Measurements from ENCODE around the gene FGF5.
"Not testable (repeated sequence)": the region's sequence is repeated elsewhere in the genome, so short reads cannot be mapped to it uniquely, and the experiment has no call there.

The FGF5 gene

GRCh38 chr4:80232707-80233370 is 33.6 kb upstream of the FGF5 start:
- no peaks in the 10 kb centered on the region for H3K36me3 ChIP-seq (ENCODE audit: control insufficient read depth in 2 of 2, insufficient read depth in 2 of 2, low read length in 2 of 2)
- no peak overlapping the region for H3K27ac ChIP-seq (ENCODE audit: low read depth in 2 of 2, low read length in 2 of 2)
- peaks cover 0 to 2% of the 10 kb centered on the region in 2 donors for H3K27me3 ChIP-seq (ENCODE audit: control insufficient read depth in 2 of 2, insufficient read depth in 2 of 2, low read length in 2 of 2)
- no peaks in the 10 kb centered on the region for H3K4me1 ChIP-seq (ENCODE audit: control insufficient read depth in 2 of 2, insufficient read depth in 2 of 2, low read length in 2 of 2)
- no peaks in the 10 kb centered on the region for H3K9me3 ChIP-seq (ENCODE audit: control insufficient read depth in 2 of 2, low read length in 2 of 2)
- no peak overlapping the region for H3K4me3 ChIP-seq (ENCODE audit: low read length in 2 of 2)
- H3K9ac ChIP-seq (ENCODE audit: low read depth in 1 of 2, low read length in 2 of 2), result no peak overlapping the region

DNA sequence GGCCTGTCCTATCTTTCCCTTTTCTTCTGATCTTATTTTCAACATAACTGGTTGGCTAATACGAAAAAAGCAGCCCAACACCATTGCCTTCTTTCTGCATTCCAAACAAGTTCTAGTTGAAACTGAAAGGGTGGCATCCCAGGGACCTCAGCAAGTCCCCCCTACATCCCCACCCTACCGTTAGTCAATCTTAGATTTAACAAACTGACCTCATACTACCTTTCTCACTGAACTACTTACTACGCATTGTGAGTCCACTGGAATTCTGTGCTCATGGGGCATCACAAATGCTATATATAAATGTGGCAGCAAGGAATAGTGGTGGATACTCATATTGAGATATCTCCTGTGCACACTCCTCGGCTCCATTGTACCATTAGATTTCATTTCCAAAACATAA is 33.1 kb upstream of the FGF5 start:
- Histone ChIP-seq H3K36me3 (ENCODE audit: control insufficient read depth in 2 of 2, insufficient read depth in 2 of 2, low read length in 2 of 2) (no peaks in the 10 kb centered on the region), H3K27me3 (ENCODE audit: control insufficient read depth in 2 of 2, insufficient read depth in 2 of 2, low read length in 2 of 2) (peaks cover 0 to 2% of the 10 kb centered on the region in 2 donors), H3K9ac (ENCODE audit: low read depth in 1 of 2, low read length in 2 of 2) (no peak overlapping the region), H3K4me1 (ENCODE audit: control insufficient read depth in 2 of 2, insufficient read depth in 2 of 2, low read length in 2 of 2) (no peaks in the 10 kb centered on the region), H3K4me3 (ENCODE audit: low read length in 2 of 2) (no peak overlapping the region), H3K27ac (ENCODE audit: low read depth in 2 of 2, low read length in 2 of 2) (no peak overlapping the region), H3K9me3 (ENCODE audit: control insufficient read depth in 2 of 2, low read length in 2 of 2) (no peaks in the 10 kb centered on the region)

DNA sequence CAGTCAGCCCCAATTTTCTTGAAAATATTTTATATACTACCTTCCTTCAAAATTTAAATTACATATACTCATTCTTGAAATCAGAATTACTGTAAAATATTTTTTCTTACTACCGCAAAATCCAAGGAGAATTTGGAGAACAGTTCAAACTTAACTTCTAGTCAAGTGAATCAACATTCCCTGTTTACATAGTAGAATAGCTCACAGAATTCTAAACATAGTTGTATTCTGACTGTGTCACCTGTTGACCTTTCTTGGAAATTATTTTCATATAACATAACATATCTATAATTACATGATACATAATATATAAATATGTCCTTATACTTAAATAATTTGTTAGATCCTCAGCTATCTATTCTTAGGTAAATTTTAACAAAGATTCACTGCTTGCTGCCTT is 31.0 kb upstream of the FGF5 start:
- Histone ChIP-seq H3K36me3 (ENCODE audit: control insufficient read depth in 2 of 2, insufficient read depth in 2 of 2, low read length in 2 of 2) (no peaks in the 10 kb centered on the region), H3K9ac (ENCODE audit: low read depth in 1 of 2, low read length in 2 of 2) (no peak overlapping the region), H3K4me3 (ENCODE audit: low read length in 2 of 2) (no peak overlapping the region), H3K27ac (ENCODE audit: low read depth in 2 of 2, low read length in 2 of 2) (no peak overlapping the region), H3K27me3 (ENCODE audit: control insufficient read depth in 2 of 2, insufficient read depth in 2 of 2, low read length in 2 of 2) (no peaks in the 10 kb centered on the region), H3K9me3 (ENCODE audit: control insufficient read depth in 2 of 2, low read length in 2 of 2) (no peaks in the 10 kb centered on the region), H3K4me1 (ENCODE audit: control insufficient read depth in 2 of 2, insufficient read depth in 2 of 2, low read length in 2 of 2) (no peaks in the 10 kb centered on the region)

DNA sequence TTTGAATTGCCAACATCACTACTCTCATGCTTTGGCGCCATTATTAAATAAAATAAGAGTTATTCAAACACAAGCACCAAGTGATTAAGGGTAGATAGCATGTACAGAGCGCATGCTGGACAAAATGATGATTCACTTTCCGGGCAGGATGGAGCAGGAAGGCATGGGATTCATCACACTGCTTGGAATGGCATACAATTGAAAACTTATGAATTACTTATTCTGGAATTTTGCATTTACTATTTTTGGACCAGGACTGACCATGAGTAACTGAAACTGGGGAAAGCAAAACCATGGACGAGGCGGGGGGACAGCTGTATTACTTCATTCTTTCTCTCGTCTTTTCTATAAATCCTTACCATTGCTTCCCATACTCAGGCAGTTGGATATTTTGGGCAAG is 28.5 kb upstream of the FGF5 start:
- Histone ChIP-seq H3K4me1 (ENCODE audit: control insufficient read depth in 2 of 2, insufficient read depth in 2 of 2, low read length in 2 of 2) (no peaks in the 10 kb centered on the region), H3K27me3 (ENCODE audit: control insufficient read depth in 2 of 2, insufficient read depth in 2 of 2, low read length in 2 of 2) (no peaks in the 10 kb centered on the region), H3K4me3 (ENCODE audit: low read length in 2 of 2) (no peak overlapping the region), H3K9me3 (ENCODE audit: control insufficient read depth in 2 of 2, low read length in 2 of 2) (no peaks in the 10 kb centered on the region), H3K27ac (ENCODE audit: low read depth in 2 of 2, low read length in 2 of 2) (no peak overlapping the region), H3K36me3 (ENCODE audit: control insufficient read depth in 2 of 2, insufficient read depth in 2 of 2, low read length in 2 of 2) (no peaks in the 10 kb centered on the region), H3K9ac (ENCODE audit: low read depth in 1 of 2, low read length in 2 of 2) (no peak overlapping the region)

DNA sequence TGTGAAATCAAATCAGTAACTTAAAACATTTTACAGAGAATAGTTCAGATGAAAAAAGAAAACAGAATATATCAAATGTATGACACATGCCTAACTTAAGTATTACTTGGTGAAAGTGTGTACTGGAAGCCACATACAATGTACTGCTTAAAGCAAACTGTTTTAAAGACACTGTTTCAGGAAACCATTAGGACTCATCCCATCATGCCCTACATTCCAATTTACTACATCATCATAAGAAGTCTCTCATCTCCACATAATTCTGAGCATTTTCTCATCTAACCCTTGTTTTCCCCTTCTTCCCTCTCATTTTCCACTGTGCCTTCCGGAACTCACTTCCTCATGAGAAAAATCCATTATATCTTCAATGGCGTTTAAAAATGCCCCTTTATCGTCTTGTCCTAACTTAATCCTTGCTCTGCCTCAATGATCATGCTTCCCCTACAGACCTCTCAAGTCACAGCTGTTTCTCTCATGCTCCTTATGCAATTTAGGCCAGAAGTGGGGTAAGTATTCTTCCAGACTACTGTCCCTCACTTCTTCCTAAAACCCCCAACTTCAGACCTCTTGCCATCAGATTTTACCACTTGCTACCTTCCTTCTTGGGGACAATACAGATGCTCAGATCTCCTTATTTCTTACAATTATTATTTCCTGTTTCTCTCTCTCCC is 26.8 kb upstream of the FGF5 start:
- Histone ChIP-seq H3K4me3 (ENCODE audit: low read length in 2 of 2) (no peak overlapping the region), H3K27me3 (ENCODE audit: control insufficient read depth in 2 of 2, insufficient read depth in 2 of 2, low read length in 2 of 2) (no peaks in the 10 kb centered on the region), H3K9ac (ENCODE audit: low read depth in 1 of 2, low read length in 2 of 2) (no peak overlapping the region), H3K4me1 (ENCODE audit: control insufficient read depth in 2 of 2, insufficient read depth in 2 of 2, low read length in 2 of 2) (no peaks in the 10 kb centered on the region), H3K9me3 (ENCODE audit: control insufficient read depth in 2 of 2, low read length in 2 of 2) (no peaks in the 10 kb centered on the region), H3K36me3 (ENCODE audit: control insufficient read depth in 2 of 2, insufficient read depth in 2 of 2, low read length in 2 of 2) (no peaks in the 10 kb centered on the region), H3K27ac (ENCODE audit: low read depth in 2 of 2, low read length in 2 of 2) (no peak overlapping the region)

GRCh38 chr4:80240976-80241375 is 25.5 kb upstream of the FGF5 start:
- Histone ChIP-seq H3K4me1 (ENCODE audit: control insufficient read depth in 2 of 2, insufficient read depth in 2 of 2, low read length in 2 of 2) (no peaks in the 10 kb centered on the region), H3K9ac (ENCODE audit: low read depth in 1 of 2, low read length in 2 of 2) (no peak overlapping the region), H3K27me3 (ENCODE audit: control insufficient read depth in 2 of 2, insufficient read depth in 2 of 2, low read length in 2 of 2) (no peaks in the 10 kb centered on the region), H3K9me3 (ENCODE audit: control insufficient read depth in 2 of 2, low read length in 2 of 2) (no peaks in the 10 kb centered on the region), H3K4me3 (ENCODE audit: low read length in 2 of 2) (no peak overlapping the region), H3K27ac (ENCODE audit: low read depth in 2 of 2, low read length in 2 of 2) (no peak overlapping the region), H3K36me3 (ENCODE audit: control insufficient read depth in 2 of 2, insufficient read depth in 2 of 2, low read length in 2 of 2) (no peaks in the 10 kb centered on the region)

DNA sequence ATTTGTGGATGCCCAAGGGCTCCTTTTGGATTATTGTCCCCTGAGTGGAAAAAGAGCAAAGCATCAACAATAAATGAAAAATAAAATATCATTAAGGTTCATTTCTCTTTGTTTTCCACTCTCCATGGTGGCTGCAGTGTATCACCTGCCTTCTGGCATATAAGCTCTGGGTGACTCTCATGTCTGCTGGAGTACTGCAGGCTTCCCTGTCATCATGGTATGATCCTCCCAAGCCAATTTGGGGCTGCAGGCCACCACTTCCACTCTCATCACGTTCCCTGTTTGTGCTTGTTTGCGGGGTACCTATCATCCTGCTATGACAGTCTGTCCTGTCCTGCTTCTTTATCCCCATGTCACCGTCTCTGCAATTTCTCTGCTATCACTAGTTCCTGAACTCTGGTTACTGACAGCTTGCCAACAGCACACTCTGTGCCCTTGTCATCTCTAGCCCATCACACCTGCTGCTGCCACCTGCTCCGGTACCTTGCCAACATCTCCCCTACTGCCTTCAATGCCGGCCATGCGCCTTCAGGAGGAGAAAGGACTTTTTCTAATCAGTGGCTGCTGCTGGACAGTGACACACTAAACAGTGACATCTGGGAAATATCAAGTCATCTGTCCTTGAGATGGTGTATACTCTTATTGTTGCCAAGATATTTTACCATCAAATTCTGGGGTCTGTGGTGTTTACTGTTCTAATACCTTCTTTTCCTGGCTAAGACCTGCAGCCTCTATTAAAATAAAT is 23.0 kb upstream of the FGF5 start:
- Histone ChIP-seq H3K4me1 (ENCODE audit: control insufficient read depth in 2 of 2, insufficient read depth in 2 of 2, low read length in 2 of 2) (no peaks in the 10 kb centered on the region), H3K4me3 (ENCODE audit: low read length in 2 of 2) (no peak overlapping the region), H3K9ac (ENCODE audit: low read depth in 1 of 2, low read length in 2 of 2) (no peak overlapping the region), H3K27me3 (ENCODE audit: control insufficient read depth in 2 of 2, insufficient read depth in 2 of 2, low read length in 2 of 2) (peaks cover 0 to 3% of the 10 kb centered on the region in 2 donors), H3K36me3 (ENCODE audit: control insufficient read depth in 2 of 2, insufficient read depth in 2 of 2, low read length in 2 of 2) (no peaks in the 10 kb centered on the region), H3K27ac (ENCODE audit: low read depth in 2 of 2, low read length in 2 of 2) (no peak overlapping the region), H3K9me3 (ENCODE audit: control insufficient read depth in 2 of 2, low read length in 2 of 2) (no peaks in the 10 kb centered on the region)

DNA sequence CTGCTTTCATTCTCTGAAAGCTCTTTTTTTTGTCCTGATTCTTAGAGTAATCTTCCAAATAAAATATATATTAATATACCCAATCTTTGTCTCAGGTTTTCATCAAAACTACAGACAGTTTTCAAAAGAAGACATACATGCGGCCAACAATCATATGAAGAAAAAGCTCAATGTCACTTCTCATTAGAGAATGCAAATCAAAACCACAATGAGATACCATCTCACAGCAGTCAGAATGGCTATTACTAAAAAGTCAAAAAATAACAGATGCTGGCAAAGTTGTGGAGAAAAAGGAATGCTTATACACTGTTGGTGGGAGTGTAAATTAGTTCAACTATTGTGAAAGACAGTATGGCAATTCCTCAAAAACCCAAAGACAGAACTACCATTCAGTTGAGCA is 19.0 kb upstream of the FGF5 start:
- H3K27me3 ChIP-seq (ENCODE audit: control insufficient read depth in 2 of 2, insufficient read depth in 2 of 2, low read length in 2 of 2); H3K9ac ChIP-seq (ENCODE audit: low read depth in 1 of 2, low read length in 2 of 2); H3K9me3 ChIP-seq (ENCODE audit: control insufficient read depth in 2 of 2, low read length in 2 of 2); H3K4me3 ChIP-seq (ENCODE audit: low read length in 2 of 2); H3K4me1 ChIP-seq (ENCODE audit: control insufficient read depth in 2 of 2, insufficient read depth in 2 of 2, low read length in 2 of 2); H3K27ac ChIP-seq (ENCODE audit: low read depth in 2 of 2, low read length in 2 of 2); H3K36me3 ChIP-seq (ENCODE audit: control insufficient read depth in 2 of 2, insufficient read depth in 2 of 2, low read length in 2 of 2): not testable (repeated sequence)

DNA sequence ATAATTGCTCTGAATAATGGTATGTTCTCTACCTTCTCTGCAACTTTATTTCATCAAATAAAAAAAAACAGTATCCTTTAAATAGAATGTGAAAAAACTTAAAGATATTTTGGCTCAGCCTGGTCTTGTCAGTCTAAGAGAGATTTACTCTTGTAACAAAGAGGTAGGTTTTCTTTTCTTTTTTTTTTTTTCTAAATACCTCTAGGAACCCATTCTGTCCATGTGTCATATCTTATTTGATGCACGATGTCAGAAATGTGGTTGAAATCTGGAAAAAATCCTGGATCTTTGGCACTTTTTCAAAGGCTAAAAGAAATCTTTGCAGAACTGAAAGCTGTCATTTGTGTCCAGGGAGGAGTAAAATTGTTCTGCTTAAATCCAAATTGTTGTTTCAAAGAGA is 17.3 kb upstream of the FGF5 start:
- H3K9ac ChIP-seq (ENCODE audit: low read depth in 1 of 2, low read length in 2 of 2), result no peak overlapping the region
- no peaks in the 10 kb centered on the region for H3K36me3 ChIP-seq (ENCODE audit: control insufficient read depth in 2 of 2, insufficient read depth in 2 of 2, low read length in 2 of 2)
- H3K27ac ChIP-seq (ENCODE audit: low read depth in 2 of 2, low read length in 2 of 2), result no peak overlapping the region
- peaks cover 0 to 3% of the 10 kb centered on the region in 2 donors for H3K27me3 ChIP-seq (ENCODE audit: control insufficient read depth in 2 of 2, insufficient read depth in 2 of 2, low read length in 2 of 2)
- H3K4me1 ChIP-seq (ENCODE audit: control insufficient read depth in 2 of 2, insufficient read depth in 2 of 2, low read length in 2 of 2), result no peaks in the 10 kb centered on the region
- no peaks in the 10 kb centered on the region for H3K9me3 ChIP-seq (ENCODE audit: control insufficient read depth in 2 of 2, low read length in 2 of 2)
- no peak overlapping the region for H3K4me3 ChIP-seq (ENCODE audit: low read length in 2 of 2)

- no peak overlapping the region for H3K4me3 ChIP-seq (ENCODE audit: low read length in 2 of 2)
- H3K27ac ChIP-seq (ENCODE audit: low read depth in 2 of 2, low read length in 2 of 2), result no peak overlapping the region
- no peaks in the 10 kb centered on the region for H3K36me3 ChIP-seq (ENCODE audit: control insufficient read depth in 2 of 2, insufficient read depth in 2 of 2, low read length in 2 of 2)
- H3K27me3 ChIP-seq (ENCODE audit: control insufficient read depth in 2 of 2, insufficient read depth in 2 of 2, low read length in 2 of 2), result peaks cover 0 to 2% of the 10 kb centered on the region in 2 donors
- H3K9me3 ChIP-seq (ENCODE audit: control insufficient read depth in 2 of 2, low read length in 2 of 2), result no peaks in the 10 kb centered on the region
- H3K9ac ChIP-seq (ENCODE audit: low read depth in 1 of 2, low read length in 2 of 2), result no peak overlapping the region
- H3K4me1 ChIP-seq (ENCODE audit: control insufficient read depth in 2 of 2, insufficient read depth in 2 of 2, low read length in 2 of 2), result no peaks in the 10 kb centered on the region
These were observed 14.0 kb upstream of the FGF5 start for GRCh38 chr4:80252427-80252826.
